AG08396 (cell line): ENCODE results near the gene EXOC2.
A peak's percentile ranks its signal among the peaks of the same experiment; 100 is the strongest.
"Not testable (repeated sequence)": the region's sequence is repeated elsewhere in the genome, so short reads cannot be mapped to it uniquely, and the experiment has no call there.

ENCODE experiments used
- DNase-seq: peaks from one replicate; pipeline ENCODE4 v3.0.0; 2012; ENCODE audit warnings: low spot score, mixed read lengths

Gene EXOC2

DNA sequence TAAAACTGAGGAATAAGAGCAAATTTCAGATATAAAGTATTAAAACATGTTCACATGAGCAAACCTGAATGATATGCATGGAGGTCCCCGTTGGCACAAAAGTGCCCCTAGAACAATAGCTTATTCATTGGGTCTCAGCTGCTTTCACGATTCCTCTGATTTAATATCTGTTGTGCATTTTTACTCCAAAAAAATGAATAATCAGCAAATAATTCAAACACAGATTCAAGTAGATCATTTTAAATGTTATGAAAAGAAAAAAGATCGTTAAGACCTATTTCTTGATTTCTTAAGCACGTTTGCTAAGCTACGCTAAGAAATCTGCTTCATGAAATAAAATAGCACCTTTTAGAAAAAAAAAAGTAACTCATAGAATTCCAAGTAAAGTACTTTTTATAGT, 57.7 kb downstream of the EXOC2 start:
- no peak for DNase-seq

DNA sequence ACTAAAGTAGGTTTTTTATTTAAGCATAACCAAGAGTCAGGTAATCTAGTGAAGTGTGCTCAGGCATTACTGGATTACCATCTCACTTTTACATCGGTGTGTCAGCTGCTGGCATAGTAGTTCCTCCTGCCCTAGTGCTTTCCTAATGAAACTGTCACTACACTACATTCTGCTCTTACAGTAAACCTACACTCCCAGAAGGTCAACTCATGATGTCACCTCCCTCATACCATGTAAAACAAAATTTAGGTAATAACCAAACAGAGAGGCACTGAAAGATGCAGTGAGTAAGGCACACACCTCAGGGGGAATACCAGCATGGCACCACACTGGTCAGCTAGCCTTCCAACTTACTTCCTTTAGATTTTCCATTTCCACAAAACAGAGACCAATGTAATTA, 59.3 kb downstream of the EXOC2 start:
- no peak for DNase-seq

DNA sequence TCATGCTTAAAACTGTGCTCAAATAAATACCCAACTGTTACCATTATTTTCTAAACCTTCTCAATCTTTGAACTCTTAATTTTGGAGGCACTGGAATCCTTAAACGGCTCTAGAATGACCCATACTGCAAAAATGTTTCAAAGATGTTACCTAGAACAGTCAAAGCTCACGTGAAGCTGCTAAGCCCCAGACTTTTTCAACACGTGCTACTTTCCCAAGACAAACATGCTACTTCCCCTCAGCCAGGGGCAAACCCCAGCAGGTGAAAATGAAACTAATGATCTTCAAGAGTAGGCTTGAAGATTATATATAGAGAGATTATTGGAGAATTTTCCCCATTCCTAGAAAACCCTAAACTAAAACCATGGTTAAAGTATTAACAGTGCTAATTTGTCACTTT, 64.2 kb downstream of the EXOC2 start:
- no peak for DNase-seq

DNA sequence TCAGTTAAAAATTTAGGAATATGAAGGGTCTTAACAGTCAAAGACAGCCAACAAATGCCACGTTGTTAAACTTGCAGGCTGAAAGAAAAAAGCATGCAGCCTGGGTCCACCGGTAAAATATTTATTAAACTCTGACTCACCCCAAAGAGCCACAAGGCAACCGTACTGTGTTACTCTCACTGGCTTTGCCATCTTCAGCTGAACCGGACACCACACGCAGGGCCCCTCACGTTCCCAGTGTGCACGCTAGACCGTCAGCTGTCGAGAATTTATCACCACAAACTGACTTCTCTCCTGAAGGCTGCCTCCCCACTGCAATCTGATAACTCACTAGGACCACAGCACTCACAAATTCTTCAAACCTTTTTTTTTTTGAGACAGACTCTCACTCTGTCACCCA, 66.7 kb downstream of the EXOC2 start:
- peak; percentile 52 for DNase-seq

DNA sequence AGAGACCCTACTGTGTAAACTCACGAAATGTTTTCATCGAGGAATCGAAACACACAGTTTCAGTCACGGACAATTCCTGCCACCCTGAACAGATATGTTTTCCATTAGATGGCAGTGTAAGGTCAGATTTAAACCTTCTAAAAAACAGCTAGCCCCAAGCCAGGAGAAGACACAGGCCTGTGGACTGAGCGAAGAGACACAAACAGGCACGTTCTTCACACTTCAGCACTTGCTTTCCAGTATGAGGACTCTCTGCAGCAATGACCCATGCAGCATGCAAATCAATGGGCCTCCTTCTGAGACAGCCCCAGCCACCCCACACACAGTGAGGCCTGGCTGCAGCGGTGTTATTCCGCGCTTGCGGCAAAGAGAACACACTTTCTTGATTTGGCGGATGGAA, 68.0 kb downstream of the EXOC2 start:
- peak; percentile 71 for DNase-seq

DNA sequence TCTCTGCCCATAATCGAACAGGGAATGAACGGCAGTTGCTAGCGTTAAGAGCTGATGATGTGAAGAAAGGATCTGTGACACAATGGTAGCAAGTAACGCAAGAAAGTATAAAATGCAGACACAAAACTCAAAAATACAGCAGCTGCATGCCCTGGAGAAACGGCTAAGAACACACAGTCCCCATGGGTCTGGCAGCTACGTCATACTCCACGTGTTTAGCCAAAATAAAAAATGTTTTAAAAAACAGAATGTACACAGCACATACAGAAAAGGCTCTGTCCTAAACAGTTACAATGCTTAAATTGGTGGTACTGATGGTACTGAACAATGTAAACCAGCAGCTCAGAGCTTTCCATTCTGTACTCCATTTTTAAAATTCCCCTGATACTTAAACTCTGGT, 70.5 kb downstream of the EXOC2 start:
- no peak for DNase-seq

DNA sequence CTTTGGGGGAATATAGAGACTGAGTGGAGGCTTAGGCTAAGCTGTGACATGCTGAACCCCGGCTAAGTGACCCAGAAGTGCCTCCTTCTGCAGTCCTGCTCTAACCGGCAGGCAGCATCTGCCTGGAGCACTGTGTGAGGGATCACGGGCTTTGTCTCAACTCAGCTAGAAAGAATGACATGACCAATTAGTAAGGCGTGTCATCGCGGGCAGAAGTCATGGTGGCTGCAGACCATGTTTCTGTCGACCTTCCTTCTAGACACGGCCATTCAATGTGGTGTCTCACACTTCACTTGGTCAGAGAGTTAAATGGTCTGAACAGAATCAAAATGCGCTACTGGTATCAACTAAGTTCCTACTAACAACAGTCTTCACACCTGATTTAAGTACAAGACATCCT, 71.0 kb downstream of the EXOC2 start:
- no peak for DNase-seq

DNA sequence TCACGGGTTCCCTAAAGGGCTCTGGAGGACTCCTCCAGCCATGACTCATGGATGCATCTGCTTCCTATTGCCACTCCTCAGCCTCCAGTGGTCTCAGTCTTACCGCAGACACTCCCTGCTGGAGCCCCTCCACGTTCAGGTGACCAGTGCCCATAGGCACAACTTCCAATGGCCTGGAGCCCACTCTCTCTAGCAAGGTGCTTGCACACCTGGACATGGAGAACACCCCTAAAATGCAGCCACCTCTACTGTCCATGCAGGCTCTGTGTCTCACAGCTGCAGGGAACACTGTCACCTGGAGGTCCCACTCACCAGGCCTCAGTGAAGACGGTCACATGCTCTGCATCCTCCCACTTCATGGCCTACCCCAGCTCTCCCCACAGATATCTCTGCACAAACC, 72.0 kb downstream of the EXOC2 start:
- DNase-seq = no peak

DNA sequence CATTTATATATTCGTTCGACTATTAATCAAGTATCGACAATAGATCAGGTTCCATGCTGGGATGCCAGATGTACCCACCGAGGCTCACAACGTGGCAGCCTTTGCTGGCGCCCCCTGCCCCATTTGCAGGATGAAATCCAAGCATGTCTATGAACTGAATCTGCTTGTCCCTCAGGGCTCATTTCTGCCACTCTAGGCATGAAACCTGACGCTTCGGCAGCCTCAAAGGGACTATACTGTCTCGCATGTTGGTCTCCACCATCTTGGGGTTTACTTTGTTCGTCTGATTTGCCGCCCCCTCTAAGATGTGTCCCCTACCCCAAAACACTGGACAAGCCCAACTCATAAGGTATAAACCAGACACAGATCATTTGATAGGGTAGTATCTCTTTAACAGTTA, 72.8 kb downstream of the EXOC2 start:
- DNase-seq = no peak

DNA sequence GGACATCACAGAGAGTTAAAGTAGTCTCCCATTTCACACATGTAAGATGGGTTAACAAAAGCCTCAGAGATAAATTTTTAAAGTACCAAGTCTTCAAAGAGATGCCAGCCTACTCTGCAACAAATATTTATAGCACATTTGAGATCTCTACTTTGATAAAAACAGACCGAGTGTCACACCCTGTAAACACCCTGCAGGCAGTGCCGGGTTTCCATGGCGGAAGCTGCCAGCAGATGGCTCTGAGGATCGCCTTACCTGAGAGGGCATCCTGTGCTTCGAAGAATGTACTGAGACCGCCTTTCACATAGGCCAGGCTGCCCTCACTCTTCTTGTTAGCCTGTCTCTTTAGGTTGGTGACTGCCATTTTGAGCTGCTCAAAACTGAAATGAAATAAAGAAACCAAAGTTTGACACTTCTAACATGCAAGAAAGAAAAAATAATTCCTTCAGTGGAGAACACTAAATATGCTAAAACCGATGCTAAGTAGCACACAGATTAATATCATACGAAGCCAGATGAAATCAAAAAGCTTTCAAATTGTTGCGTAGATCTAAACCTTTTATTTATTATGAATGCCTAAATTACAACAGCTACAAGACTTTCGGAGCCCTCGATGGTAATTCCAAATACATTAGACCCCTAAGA, 75.4 kb downstream of the EXOC2 start:
- no peak for DNase-seq

DNA sequence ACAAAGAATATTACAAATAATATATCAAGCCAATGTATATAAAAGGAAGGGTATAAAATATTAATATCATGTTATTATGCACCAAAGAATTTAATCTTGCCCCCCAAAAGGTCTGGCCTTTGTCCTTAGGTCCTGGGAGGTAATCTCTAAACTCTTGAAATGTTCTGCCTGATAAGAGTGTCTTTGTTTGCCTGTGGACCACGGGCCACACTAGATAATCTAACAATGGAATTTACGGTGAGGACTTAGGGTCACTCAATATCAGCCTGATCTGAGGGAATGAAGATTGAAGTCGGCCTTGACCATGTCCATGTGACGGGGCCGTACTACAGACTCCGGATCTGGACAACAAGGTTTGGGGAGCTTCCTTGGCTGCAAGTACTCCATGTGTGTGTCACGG, 79.0 kb downstream of the EXOC2 start:
- no peak for DNase-seq

DNA sequence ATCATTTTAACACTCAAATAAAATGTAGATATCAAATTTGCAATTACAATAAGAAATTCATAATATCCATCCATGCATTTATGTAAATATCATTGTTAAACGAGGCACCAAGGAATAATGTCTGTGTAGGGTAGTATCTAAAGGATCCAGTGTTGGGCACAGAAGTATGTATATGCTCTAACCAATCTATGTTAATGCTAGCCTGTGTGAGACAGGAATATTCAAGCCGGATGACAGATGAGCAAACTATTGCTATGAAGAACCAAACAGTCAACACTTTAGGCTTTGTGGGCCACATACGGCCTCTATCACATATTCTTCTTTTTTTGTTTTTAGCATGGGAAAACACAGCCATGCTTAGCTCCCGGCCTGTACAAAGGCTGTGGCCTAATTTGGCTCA, 81.0 kb downstream of the EXOC2 start:
- DNase-seq = no peak

DNA sequence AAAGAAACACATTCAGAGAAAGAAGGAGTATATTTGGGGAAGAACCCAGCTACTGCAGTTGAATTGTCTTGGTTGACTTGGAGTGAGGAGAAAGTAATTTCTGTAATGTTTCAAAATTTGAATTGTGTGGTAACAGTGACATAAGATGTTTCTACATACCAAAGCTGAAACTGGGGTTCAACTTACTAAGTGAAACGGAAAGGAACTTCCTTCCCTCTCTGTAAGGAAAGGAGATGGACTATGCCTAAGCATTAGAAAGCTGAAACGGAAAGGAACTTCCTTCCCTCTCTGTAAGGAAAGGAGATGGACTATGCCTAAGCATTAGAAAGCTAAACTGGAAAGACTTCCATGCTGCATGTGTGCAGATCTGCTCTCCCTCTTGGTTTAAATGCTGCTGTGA, 82.1 kb downstream of the EXOC2 start:
- no peak for DNase-seq

DNA sequence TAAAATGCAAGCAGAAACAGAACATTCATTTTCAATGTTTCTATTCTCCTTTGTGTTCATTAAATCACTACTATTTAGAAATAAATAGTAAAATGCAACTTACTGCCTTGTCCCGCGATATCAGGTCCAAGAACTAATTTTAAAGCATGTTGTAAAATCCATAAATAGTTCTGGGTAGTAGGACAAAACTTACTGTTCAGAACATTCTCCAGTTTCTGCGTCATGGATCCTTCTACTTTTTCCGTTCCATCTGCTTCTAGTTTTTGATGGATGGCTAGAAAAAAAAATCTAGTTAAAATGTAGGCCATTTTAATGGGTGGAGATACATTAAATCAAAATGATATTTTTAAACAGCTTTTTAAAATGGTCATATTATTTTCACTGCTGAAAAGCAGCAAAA, 83.0 kb downstream of the EXOC2 start:
- no peak for DNase-seq

DNA sequence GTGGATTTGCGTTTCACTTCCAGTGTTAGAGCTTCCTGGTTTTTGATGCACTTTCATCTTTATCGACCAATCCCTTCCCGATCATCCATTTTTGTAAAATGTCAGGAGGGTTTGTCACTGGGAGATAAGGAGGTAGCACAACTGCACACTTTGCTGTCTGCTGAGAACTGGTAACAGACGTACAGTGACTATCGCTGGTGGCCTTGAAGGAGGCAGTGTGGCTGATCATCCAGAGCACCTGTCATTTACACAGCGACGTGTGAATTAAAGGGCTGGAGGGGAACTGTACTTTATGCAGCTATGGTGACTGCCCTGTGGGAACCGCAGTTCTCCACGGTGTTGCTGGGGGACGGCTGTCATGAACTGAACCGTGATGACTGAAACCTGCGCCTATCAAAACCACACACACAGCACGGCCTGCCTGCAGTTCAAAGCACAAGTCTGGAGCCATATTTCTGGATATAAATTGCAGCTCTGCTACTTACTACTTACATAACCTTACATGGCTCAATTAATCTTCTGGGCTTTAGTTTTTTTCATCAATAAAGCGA, 86.0 kb downstream of the EXOC2 start:
- DNase-seq = no peak

DNA sequence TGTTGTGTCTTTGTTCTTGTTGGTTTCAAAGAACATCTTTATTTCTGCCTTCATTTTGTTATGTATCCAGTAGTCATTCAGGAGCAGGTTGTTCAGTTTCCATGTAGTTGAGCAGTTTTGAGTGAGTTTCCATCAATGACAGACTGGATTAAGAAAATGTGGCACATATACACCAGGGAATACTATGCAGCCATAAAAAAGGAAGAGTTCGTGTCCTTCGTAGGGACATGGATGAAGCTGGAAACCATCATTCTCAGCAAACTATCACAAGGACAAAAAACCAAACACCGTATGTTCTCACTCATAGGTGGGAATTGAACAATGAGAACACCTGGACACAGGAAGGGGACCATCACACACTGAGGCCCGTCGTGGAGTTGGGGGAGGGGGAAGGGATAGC, 87.0 kb downstream of the EXOC2 start:
- not testable (repeated sequence) for DNase-seq

DNA sequence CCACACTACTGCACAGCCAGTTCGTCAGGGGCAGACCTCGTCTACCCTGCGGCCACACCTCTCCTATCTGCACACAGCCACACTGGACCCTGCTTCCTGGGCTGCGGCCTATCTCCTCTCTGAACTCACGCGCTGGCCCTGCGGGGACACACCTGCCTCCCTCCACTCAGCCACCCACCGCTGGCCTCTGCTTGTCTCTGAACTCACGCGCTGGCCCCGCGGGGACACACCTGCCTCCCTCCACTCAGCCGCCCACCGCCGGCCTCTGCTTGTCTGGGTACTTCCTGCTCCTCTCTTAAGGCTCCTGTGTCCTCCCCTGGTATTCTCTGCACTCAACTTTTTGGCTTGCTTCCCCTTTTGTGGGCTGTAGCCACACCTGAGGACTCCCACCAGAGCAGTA, 88.4 kb downstream of the EXOC2 start:
- no peak for DNase-seq

DNA sequence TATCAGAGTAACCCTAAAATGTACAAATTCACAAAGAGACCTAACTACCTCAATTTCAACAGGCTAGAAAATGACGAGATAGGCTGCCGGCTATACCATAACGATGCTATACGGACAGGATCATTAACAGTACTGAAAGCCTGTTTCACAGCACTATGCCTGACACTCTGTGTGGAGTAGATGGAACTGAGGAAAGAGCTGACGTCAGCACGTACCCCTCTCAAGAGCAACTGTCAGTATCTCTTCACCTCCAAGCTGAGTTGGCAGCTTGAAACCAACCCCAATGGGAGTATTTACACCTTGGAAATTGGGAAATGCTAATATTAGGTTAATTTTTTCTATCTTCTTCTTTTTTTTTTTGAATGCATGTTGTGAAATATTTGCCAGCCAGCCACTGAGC, 89.7 kb downstream of the EXOC2 start:
- no peak for DNase-seq

DNA sequence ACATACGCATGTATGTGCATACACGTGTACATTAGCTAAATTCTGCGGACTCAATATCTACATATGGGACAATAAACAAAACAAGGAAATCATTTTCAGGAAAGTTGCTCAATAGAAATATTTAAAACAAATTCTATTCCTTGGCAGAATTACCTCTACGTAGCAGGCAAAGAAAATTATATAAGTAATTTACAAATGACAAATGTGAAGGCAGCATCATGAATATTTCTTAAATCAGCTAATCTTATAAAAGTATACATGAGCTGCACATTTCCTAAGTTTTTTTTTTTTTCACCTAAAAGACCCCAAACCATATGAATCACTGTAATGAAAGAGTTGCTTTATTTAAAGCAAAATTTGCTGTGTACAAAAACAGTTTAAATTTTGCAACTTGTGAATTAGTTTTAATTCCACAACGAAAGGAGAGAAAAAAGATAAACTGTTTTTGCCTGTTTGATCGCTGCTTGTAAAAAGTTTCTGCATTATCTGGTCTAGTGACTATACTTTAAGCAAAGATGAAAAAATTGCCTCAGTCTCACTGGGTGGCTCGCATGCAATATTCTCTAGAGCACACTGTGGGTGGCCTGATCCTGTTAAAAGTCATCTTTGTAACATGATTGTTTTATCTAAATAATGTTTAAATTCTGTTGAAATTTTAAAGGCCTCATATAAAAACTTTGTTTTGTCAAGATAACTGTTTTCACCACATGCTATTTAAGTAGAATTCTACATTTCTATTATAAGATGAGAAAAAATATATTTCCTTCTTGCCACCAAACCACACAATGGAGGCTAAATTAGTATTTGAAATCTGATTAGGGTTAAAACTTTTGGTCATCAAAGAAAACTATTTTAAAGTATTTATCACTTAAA, 93.1 kb downstream of the EXOC2 start:
- no peak for DNase-seq

DNA sequence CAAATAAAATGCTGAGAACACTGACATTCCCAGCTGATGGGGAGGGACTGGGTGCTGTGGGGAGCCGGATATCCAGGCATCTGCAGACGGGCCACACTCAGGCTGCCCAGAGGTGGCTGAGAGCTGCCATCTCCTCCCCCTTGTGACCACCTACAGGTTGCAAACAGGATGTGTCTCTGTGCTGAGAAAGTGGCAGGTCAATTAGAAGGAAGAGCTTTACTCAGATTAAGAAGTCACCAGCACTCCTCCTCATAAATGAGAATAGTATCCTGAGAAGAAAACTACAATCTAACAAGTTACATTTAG, 99.1 kb downstream of the EXOC2 start:
- DNase-seq = no peak

DNA sequence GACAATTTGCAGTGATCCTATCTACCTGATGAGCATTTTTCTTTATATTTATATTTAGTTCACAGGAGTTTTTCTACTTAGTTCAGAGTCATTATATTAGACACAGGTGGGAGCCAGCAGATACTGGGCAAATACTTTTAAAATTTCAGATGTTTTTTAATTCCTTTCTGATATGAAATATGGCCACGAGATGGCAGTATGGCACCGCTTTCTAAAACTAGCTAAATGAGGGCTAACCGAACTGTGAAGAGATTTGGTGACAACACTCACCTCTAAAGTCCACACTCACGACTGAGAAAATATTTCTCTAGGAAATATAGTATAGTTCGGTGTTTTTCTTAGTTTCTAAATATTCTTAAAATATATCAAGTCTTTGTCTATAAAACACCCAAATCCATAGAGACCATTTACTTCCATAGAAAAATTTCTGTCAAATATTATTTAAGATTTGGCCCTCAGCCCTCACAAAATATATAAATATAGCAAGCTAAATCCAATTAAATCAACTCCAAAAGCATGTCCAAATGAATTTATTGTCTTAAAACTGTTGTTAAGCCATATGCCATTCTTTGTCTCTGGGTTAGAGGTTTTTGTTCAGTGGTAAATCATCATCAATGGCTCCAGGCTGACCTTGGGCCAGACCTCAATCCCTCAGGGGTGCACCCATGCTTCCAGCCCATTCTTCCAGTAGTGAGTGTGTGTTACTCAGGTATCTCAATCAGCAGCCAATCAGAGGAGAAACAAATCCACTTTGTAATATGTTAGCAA, 99.6 kb downstream of the EXOC2 start:
- peak; percentile 49 for DNase-seq

DNA sequence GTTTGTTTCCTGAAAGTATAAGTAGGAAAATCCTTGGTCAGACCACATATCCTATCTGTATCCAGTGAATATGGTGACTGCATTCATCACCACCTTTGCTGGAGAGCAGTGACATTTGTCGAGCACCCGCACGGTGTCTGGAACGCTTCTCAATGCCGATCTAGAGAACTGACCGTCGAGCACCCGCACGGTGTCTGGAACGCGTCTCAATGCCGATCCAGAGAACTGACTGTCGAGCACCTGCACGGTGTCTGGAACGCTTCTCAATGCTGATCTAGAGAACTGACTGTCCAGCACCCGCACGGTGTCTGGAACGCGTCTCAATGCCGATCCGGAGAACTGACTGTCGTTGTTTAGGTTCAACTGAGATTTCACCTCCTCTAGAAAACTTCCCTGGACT, 103.8 kb downstream of the EXOC2 start:
- DNase-seq = no peak

DNA sequence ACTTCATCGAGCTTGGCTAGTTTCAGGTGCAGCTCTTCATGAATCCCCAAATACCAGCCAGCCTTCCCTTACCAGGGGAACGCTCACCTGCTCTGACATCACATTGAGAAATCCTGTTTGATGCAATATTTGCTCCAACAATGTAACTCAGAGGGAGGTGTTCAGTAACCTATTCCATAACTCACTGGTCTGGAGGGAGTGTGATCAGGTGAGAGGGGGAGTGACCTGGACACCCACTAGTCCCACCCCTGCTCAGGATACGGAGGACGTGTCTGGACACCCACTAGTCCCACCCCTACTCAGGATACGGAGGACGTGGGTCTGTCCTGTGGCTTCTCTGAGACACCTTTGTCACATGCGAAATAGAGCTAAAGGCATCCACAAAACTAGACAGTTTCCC, 106.4 kb downstream of the EXOC2 start:
- DNase-seq = no peak
